Endothelial cell of umbilical vein (primary cell): ENCODE measurements around the gene PRR23A.

Experiments used
- CTCF ChIP-seq, 2 donors: IDR thresholded peaks; 1 replicate in 1 of 2; 2 replicates in 1 of 2; pipeline ENCODE4 v1.5.1; 2011; ENCODE audit warnings: low read length in 2 of 2, mild to moderate bottlenecking in 2 of 2, moderate library complexity in 2 of 2, control low read depth in 1 of 2, inconsistent platforms in 1 of 2, low read depth in 1 of 2; ENCODE audit not compliant: insufficient read depth in 1 of 2; ENCODE audit errors: extremely low read depth in 1 of 2
- EZH2 ChIP-seq: IDR thresholded peaks from 2 replicates; pipeline ENCODE4 v1.6.1; 2012; ENCODE audit warnings: borderline replicate concordance, low read depth, mild to moderate bottlenecking, moderate library complexity, low read length, inconsistent platforms; ENCODE audit not compliant: severe bottlenecking
- POLR2A ChIP-seq: IDR thresholded peaks from 2 replicates; pipeline ENCODE4 v1.6.1; 2012; ENCODE audit warnings: low read depth, mild to moderate bottlenecking, control low read depth, low read length
- POLR2AphosphoS5 ChIP-seq: IDR thresholded peaks from 2 replicates; pipeline ENCODE4 v1.6.1; 2012; ENCODE audit warnings: low read depth, mild to moderate bottlenecking, control low read depth, low read length, moderate library complexity; ENCODE audit not compliant: insufficient read depth

- TF ChIP-seq CTCF (IDR thresholded peaks at IDR 0.05; ENCODE audit: extremely low read depth in 1 of 2, insufficient read depth in 1 of 2, low read depth in 1 of 2, low read length in 2 of 2) (no peak), EZH2 (no peak), POLR2A (no peak), POLR2AphosphoS5 (no peak)
These were observed 31.4 kb upstream of the PRR23A start for GRCh38 chr3:139037478-139037877.
